C4-2B (cell line): ENCODE measurements around the gene TEAD3.

ENCODE experiments used
- CTCF ChIP-seq: fragments of 450-650 bp; conservative IDR thresholded peaks from 2 replicates; pipeline ENCODE4 v1.5.1; 2017; ENCODE audit warnings: mild to moderate bottlenecking
- ZFX ChIP-seq: fragments of 450-650 bp; IDR thresholded peaks from 2 replicates; pipeline ENCODE4 v1.6.1; 2017

GRCh38 chr6:35544769-35545361 is 48.0 kb upstream of the TEAD3 start:
- no peak for TF ChIP-seq CTCF
- no peak for TF ChIP-seq ZFX
